Measurements from ENCODE around the gene ATP6V1E1.

ATP6V1E1 gene

DNA sequence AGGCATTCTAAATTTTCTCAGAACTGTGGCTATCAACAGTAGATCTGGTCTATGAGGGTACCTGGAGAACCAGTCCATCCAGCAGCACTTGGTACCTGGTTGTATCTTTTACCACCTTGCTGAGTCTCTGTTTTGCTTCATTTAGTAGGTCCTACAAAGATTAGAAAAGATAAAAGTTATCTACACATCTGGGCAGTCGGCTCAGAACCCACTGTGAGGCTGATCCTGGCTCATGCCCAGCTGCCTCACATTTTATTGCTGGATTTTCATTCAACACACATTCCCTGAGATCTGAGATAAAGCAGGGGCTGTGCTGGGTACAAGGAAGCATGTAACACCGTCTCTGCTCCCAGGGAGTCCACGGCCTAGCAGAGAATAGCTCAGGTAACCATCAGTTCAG lies 27.5 kb downstream of the ATP6V1E1 start:
- H3K36me3 ChIP-seq (replicated peaks; ENCODE audit: insufficient read depth, low read length), result peaks cover 4% of the 10 kb centered on the region
- no peaks in the 10 kb centered on the region for H3K9me3 ChIP-seq (replicated peaks; ENCODE audit: insufficient read depth, low read length)
- no peak overlapping the region for H3K9ac ChIP-seq (ENCODE audit: low read length)
- no peaks in the 10 kb centered on the region for H3K9me2 ChIP-seq (replicated peaks; ENCODE audit: insufficient read depth, low read length)
- no peak overlapping the region for H2AFZ ChIP-seq (ENCODE audit: low read length)
- TF ChIP-seq EZH2 (optimal IDR thresholded peaks at IDR 0.05; ENCODE audit: low read depth, low read length), result no peak
- TF ChIP-seq, protein P1, sequence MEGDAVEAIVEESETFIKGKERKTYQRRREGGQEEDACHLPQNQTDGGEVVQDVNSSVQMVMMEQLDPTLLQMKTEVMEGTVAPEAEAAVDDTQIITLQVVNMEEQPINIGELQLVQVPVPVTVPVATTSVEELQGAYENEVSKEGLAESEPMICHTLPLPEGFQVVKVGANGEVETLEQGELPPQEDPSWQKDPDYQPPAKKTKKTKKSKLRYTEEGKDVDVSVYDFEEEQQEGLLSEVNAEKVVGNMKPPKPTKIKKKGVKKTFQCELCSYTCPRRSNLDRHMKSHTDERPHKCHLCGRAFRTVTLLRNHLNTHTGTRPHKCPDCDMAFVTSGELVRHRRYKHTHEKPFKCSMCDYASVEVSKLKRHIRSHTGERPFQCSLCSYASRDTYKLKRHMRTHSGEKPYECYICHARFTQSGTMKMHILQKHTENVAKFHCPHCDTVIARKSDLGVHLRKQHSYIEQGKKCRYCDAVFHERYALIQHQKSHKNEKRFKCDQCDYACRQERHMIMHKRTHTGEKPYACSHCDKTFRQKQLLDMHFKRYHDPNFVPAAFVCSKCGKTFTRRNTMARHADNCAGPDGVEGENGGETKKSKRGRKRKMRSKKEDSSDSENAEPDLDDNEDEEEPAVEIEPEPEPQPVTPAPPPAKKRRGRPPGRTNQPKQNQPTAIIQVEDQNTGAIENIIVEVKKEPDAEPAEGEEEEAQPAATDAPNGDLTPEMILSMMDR (IDR thresholded peaks at IDR 0.05; ENCODE audit: low read length), result no peak
- no peaks in the 10 kb centered on the region for H3K4me1 ChIP-seq (ENCODE audit: low read length)
- H4K20me1 ChIP-seq (ENCODE audit: insufficient read depth, low read length), result 0 out of 2 replicates have a peak, but pooled peaks cover 4% of the 10 kb centered on the region
- DNase-seq, result no peak
- H3K4me2 ChIP-seq (ENCODE audit: low read depth, low read length), result no peak overlapping the region
- peaks cover 20% of the 10 kb centered on the region for H3K79me2 ChIP-seq (ENCODE audit: low read length)
- H3K27me3 ChIP-seq (replicated peaks; ENCODE audit: insufficient read depth, low read length), result no peaks in the 10 kb centered on the region
- no peaks in the 10 kb centered on the region for H3F3A ChIP-seq (ENCODE audit: insufficient read depth, low read length)
- H3K27ac ChIP-seq (ENCODE audit: low read length), result no peak overlapping the region
- no peak overlapping the region for H3K4me3 ChIP-seq (ENCODE audit: low read length)

DNA sequence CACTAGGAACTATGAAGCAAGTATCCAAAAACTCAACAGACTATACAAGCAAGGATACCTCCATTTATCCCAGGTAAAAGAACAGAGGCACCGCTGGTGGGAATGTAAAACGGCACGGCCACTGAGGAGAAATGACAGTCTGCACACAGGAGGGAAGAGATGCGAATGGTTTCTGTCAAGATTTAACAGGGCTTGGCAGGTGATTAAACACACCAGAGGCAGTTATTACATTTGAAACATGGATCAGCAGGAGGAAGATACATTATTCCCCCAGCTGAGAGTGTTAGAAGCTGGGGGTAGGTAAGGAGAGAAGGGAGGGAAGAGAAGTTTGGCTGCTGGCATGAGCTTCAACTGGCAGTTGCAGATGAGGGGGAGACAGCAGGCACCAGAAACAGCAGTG lies 30.2 kb downstream of the ATP6V1E1 start:
- Histone ChIP-seq H3K27me3 (replicated peaks; ENCODE audit: insufficient read depth, low read length) (no peaks in the 10 kb centered on the region), H3K36me3 (replicated peaks; ENCODE audit: insufficient read depth, low read length) (peaks cover 4% of the 10 kb centered on the region; the same call in 1 of the 2 replicates), H4K20me1 (ENCODE audit: insufficient read depth, low read length) (0 out of 2 replicates have a peak, but pooled peaks cover 4% of the 10 kb centered on the region), H3K4me2 (ENCODE audit: low read depth, low read length) (no peak overlapping the region), H3K9me2 (replicated peaks; ENCODE audit: insufficient read depth, low read length) (no peaks in the 10 kb centered on the region), H3K9ac (ENCODE audit: low read length) (no peak overlapping the region), H3K4me3 (ENCODE audit: low read length) (no peak overlapping the region), H3K4me1 (ENCODE audit: low read length) (peaks cover 13% of the 10 kb centered on the region), H3K79me2 (ENCODE audit: low read length) (peaks cover 13% of the 10 kb centered on the region), H2AFZ (ENCODE audit: low read length) (no peak overlapping the region), H3K9me3 (replicated peaks; ENCODE audit: insufficient read depth, low read length) (no peaks in the 10 kb centered on the region), H3F3A (ENCODE audit: insufficient read depth, low read length) (peaks cover 9% of the 10 kb centered on the region), H3K27ac (ENCODE audit: low read length) (no peak overlapping the region)
- TF ChIP-seq, protein P1 (IDR thresholded peaks at IDR 0.05; ENCODE audit: low read length), result no peak
- TF ChIP-seq EZH2phosphoT487 (IDR thresholded peaks at IDR 0.05; ENCODE audit: low read length) (no peak), EZH2 (optimal IDR thresholded peaks at IDR 0.05; ENCODE audit: low read depth, low read length) (no peak)
- no peak for DNase-seq

DNA sequence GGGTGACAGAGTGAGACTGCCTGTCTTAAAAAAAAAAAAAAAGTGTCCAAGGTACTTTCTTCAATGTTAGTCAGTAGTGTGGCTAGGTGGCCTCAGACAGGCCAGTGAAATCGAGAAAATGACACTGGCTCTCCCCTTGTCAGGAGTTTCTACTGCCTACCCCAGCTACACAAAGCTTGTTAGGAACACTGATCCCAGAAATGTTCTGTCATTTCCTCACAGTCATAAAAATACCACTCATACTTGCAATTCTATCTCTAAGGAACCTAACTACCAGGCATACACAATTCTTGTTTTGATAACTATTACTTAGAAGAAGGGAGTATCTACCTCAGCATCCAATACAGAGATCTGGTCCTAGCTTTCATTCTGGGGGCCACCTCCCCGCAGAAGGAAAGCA lies 31.3 kb downstream of the ATP6V1E1 start:
- TF ChIP-seq, protein P1 (IDR thresholded peaks at IDR 0.05; ENCODE audit: low read length), result no peak
- TF ChIP-seq EZH2 (optimal IDR thresholded peaks at IDR 0.05; ENCODE audit: low read depth, low read length) (no peak), EZH2phosphoT487 (IDR thresholded peaks at IDR 0.05; ENCODE audit: low read length) (no peak)
- Histone ChIP-seq H2AFZ (ENCODE audit: low read length) (no peak overlapping the region), H3K4me3 (ENCODE audit: low read length) (no peak overlapping the region), H3K9me2 (replicated peaks; ENCODE audit: insufficient read depth, low read length) (no peaks in the 10 kb centered on the region), H3K27me3 (replicated peaks; ENCODE audit: insufficient read depth, low read length) (no peaks in the 10 kb centered on the region), H3K79me2 (ENCODE audit: low read length) (peaks cover 11% of the 10 kb centered on the region), H4K20me1 (ENCODE audit: insufficient read depth, low read length) (0 out of 2 replicates have a peak, but pooled peaks cover 4% of the 10 kb centered on the region), H3K9me3 (replicated peaks; ENCODE audit: insufficient read depth, low read length) (no peaks in the 10 kb centered on the region), H3K4me2 (ENCODE audit: low read depth, low read length) (no peak overlapping the region), H3K27ac (ENCODE audit: low read length) (no peak overlapping the region), H3K36me3 (replicated peaks; ENCODE audit: insufficient read depth, low read length) (peaks cover 4% of the 10 kb centered on the region; the same call in 1 of the 2 replicates), H3K9ac (ENCODE audit: low read length) (no peak overlapping the region), H3K4me1 (ENCODE audit: low read length) (peaks cover 13% of the 10 kb centered on the region), H3F3A (ENCODE audit: insufficient read depth, low read length) (peaks cover 9% of the 10 kb centered on the region)
- DNase-seq, result no peak

All from MM.1S (cell line).